Activated CD4-positive, alpha-beta T cell treated with anti-CD3 and anti-CD28 coated beads, Interleukin-2, amount 50 U/mL, for 16 hours (primary cell): ENCODE results near the gene FAS.
"Not testable (repeated sequence)": the region's sequence is repeated elsewhere in the genome, so short reads cannot be mapped to it uniquely, and the experiment has no call there.

ENCODE experiments used
- DNase-seq: peaks from one replicate; pipeline ENCODE4 v3.0.0-alpha.2; 2020

FAS gene

GRCh38 chr10:88995156-88995876 is 4.7 kb downstream of the FAS start:
- DNase-seq = peak; percentile 44

DNA sequence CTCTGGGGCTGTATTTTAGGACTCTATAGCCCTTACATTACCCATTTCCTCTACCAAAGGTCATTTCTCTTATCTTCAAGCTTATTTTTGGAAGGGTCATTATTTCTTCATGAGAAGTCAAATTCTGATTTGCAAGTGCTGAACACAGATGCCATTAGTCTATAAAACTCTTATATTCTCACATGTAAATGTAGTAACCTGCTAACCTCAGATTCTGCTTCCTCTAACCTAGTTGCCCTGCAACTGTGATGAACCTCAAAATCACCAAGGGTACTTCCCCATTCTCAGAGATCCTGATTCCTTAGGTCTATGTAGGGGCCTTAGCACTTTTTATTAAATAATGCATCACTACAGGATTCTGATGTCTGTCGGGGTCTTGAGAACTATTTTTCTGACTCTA is 6.3 kb downstream of the FAS start:
- DNase-seq = no peak

- no peak for DNase-seq
These were observed 9.0 kb downstream of the FAS start for GRCh38 chr10:88999625-89000024.

DNA sequence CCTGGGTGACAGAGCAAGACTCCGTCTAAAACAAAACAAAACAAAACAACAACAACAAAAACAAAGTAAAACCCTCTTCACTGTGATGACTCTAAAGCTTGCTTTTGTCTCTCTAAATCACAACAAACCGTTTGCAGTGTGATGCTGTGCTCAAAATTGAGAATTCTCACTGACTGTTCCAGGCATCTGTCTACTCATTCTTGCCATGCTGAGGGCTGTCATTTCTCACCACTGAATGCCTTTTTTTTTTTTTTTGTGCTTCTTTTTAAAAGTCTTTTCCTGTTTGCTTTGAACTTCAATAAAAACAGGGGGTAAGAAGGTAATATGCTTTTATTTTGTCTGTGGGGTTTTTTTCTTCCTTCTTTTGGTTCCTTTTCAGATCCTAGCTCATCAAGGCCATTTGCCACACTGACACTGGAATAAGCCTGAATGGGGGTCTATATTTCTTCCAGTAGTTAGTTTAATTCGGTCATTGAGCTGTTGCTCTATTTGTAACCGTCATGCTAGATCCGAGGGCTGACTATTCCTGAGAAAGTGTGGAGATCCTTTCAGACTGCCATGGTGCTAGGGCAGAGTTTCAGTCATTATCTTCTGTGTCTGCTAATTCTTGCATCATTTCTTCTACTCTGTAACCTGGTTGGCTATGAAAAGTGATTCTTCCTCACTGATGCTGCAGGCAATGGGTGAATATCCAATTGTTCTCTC is 10.6 kb downstream of the FAS start:
- peak; percentile 82 for DNase-seq

GRCh38 chr10:89001729-89002072 is 11.1 kb downstream of the FAS start:
- peak; percentile 41 for DNase-seq

DNA sequence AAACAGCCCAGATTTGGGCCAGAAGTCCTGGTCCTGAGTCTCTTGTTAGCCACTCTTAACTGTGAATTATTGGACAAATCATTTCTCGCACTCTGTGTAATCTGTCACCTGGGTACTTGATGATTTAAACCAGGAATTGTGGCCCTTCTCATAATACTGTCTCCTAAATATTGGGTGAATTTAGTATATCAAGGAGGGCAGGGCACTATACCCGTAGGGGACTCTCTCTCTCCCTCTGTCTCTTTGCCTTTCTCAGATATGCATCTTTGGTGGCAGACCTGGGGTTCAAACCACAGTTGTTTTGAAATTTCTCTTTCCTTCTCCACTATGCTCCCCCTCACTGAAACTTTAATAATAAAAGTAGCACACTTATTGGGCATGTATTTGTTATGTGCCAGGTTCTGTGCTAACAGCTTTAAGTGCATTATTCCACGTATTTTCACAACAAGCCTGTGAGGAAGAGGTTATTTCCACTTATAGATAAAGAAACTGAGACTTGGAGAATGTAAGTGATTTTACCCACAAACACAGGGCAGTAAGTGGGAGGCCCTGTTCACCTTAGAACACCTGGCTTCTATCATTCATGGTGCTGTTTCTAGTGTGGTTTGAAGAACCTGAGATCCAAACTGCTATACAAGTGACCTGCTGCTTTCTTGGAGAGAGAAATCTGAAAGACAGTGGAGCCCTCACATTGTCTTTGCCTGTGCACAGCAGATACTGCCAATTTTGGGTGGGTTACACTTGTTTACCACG is 11.8 kb downstream of the FAS start:
- peak; percentile 56 for DNase-seq

GRCh38 chr10:89003344-89003743 is 12.7 kb downstream of the FAS start:
- DNase-seq = peak; percentile 78

DNA sequence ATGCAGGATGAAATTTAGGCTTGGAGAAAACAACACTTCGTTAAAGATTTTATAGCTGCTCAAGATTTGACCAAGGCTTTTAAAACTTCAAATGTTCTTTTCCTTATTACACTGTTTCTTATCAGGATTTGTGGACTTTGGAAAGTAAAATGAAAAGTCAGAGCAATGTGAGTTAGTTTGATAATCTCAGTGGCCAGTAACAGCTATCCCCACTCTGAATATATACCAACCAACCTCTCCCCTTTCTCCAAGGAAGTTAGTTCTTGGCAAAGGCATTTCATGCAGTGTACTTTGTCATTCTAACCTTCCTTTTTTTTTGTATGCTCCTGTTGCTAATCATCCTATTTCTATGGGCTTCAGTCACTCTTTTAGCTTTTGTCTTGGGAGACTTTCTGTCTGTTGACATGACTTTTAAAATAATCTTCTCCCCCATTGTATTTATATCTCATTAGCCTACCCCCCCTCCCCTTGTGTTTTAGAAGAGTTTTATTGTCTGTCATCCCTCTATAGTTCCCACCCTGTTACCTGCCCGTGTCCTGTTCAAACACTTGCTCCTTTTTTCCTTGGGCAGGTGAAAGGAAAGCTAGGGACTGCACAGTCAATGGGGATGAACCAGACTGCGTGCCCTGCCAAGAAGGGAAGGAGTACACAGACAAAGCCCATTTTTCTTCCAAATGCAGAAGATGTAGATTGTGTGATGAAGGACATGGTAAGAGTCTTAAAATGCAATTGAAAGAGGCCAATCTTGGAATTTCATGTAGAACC is 16.7 kb downstream of the FAS start:
- DNase-seq = no peak

GRCh38 chr10:89018700-89019346 is 28.2 kb downstream of the FAS start:
- DNase-seq = not testable (repeated sequence)

- DNase-seq = no peak
These were observed 29.1 kb downstream of the FAS start for GRCh38 chr10:89019569-89020327.

DNA sequence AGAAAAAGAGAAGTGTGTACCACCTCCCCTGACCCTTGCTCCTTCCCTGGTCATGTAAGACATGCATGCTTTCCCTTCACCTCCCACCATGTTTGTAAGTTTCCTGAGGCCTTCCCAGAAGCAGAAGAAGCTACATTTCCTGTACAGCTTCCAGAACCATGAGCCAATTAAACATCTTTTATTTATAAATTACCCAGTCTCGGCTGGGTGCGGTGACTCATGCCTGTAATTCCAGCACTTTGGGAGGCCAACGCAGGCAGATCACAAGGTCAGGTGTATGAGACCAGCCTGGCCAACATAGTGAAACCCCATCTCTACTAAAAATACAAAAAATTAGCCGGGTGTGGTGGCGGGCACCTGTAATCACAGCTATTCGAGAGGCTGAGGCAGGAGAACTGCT is 30.9 kb downstream of the FAS start:
- not testable (repeated sequence) for DNase-seq

GRCh38 chr10:89022734-89023133 is 32.1 kb downstream of the FAS start:
- no peak for DNase-seq

DNA sequence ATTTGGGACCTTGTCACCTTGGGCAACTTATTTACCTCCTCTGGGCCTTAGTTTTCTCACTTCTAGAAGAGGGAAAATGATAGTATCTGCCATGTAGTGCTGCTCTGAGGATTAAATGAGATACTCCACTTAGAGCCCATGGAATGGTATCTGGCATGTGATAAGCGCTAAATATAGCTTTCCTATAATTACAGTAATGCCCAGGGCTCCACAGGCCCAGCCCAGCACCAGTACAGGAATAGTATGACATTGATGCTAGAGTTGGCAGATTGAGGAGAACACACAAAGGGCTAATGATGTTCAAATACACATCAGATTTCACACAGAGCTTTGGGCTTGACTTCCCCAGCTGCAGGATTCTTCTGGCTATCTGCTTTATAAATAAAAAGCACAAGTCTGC is 34.9 kb downstream of the FAS start:
- no peak for DNase-seq

DNA sequence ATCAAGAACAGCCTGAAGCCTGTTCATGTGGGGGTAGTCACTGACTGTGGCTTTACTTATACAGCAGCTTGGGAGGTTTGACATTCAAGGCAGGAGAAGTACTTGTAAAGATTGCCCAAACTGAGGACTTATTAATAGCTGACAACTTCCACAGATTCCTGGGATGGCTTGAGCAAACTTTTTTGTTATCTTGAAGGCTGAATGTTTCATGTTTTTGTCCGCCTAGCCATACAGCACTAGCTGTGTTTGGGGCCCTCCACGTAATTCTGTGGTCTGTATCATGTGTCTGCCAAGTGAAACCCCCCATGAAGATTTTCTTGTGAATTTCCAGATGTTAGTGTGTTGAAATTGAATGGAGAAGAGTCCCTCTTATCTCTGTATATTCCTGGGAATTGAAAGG is 38.6 kb downstream of the FAS start:
- no peak for DNase-seq

DNA sequence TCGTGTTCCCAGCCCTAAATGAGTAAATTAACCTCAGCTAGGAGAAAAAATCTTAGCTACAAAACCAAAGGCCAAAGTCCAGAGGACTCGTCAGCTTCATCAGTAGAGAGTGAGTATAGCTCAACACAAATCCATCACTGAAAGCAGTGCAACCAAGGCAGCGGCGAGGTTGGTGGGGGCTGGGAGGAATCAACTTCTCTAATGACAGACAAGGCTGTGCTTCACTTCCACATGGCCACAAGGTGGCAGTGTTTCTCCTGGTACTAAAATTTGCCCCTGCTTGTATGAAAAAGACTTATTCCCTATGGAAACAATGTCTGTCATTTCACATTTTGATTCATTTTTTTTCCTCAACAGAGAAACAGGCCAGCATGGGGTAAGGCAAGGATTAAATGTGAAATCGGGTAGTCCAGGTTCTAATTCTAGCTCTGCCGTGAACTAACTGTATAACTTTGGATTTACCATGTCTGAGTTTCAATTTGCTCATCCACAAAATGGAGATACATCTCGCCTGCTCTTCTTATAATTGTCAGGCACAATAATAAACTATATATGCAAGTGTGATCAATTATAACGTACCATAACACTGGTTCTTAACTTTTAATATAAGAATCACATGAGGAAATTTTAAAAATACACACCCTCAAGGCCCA is 39.3 kb downstream of the FAS start:
- DNase-seq = peak; percentile 74

- no peak for DNase-seq
These were observed 40.2 kb downstream of the FAS start for GRCh38 chr10:89030791-89031190.

DNA sequence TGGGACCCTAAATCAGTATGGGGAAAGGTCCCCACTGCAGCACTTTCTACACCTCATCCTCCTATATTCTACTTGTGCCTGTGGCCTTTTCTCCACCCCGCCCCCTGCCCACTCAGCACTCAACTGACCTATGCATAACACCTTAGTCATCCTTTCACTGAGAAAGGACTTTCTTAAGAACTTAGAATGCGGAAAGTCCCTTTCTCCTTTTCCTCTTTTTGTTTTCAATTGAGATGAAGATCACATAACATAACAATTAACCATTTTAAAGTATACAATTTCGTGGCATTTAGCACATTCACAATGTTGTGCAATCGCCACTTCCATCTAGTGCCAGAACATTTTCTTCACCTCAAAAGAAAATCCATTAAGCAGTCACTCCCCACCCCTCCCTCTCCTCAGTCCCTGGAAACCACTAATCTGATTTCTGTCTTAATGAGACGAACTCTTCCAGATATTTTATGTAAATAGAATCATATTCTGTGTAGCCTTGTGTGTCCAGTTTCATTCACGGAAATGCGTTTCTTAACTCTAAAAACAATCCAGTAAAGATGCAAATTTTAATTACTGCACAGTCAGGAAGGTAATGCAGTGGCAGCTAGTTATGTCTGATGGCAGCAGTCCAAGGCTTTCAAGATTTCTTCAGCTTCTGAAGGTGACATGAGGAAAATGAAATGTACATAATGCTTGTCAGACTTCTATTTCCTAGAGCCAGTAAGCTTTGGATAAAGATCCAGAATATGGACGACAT is 41.7 kb downstream of the FAS start:
- peak; percentile 65 for DNase-seq

GRCh38 chr10:89035461-89035860 is 44.9 kb downstream of the FAS start:
- DNase-seq = no peak

DNA sequence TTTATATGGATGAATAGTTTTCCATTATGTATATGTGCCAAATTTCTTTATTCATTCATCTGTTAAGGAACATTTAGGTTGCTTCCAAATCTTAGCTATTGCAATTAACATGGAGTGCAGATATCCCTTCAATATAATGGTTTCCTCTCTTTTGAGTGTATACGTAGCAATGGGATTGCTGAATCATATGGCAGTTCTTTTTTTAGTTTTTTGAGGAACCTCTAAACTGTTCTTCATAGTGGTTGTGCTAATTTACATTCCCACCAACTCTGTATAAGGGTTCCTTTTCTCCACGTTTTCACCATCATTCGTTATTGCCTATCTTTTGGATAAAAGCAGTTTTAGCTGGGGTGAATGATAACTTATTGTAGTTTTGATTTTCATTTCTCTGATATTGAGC is 46.5 kb downstream of the FAS start:
- no peak for DNase-seq

DNA sequence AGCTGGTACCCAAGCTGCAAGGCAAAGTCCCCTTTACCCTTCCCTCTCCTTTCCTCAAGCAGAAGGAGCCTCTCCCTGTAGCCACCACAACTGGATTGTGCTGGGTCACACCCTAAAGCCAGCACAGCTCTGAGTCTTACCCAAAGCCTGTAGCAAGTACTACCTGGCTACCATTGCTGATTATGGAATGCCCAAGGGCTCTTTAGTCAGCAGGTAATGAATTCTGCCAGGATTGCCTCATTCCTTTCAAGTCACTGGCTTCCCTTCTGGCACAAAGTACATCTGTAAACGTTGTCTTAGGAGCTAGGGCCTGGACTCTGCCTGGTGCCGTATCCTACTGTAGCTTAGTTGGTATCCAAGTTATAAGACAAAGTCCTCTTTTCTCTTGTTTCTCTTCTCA is 52.0 kb downstream of the FAS start:
- DNase-seq = no peak

- no peak for DNase-seq
These were observed 52.5 kb downstream of the FAS start for GRCh38 chr10:89043052-89043451.
